BE2C (cell line): Measurements from ENCODE around the gene NTRK3.

Experiments used
- DNase-seq: peaks from one replicate; pipeline ENCODE4 v3.0.0-alpha.2; 2020
- H3K27me3 ChIP-seq: fragments of 250-450 bp; sonication (Bioruptor Pico); 2 replicates; pipeline ENCODE4 v1.5.1; 2020; ENCODE audit warnings: mild to moderate bottlenecking
- H3K36me3 ChIP-seq: fragments of 250-450 bp; sonication (Bioruptor Pico); 2 replicates; pipeline ENCODE4 v1.5.1; 2020; ENCODE audit warnings: mild to moderate bottlenecking
- H3K4me1 ChIP-seq: fragments of 250-450 bp; sonication (Bioruptor Pico); 2 replicates; pipeline ENCODE4 v1.5.1; 2020
- H3K4me3 ChIP-seq: 2 replicates; pipeline ENCODE4 v1.5.1; 2011; ENCODE audit warnings: low read depth, low read length
- H3K9me3 ChIP-seq: fragments of 250-450 bp; sonication (Bioruptor Pico); 2 replicates; pipeline ENCODE4 v1.5.1; 2020
- CTCF ChIP-seq: IDR thresholded peaks from 2 replicates; pipeline ENCODE4 v1.5.1; 2012; ENCODE audit warnings: mild to moderate bottlenecking, low read depth, low read length

NTRK3 gene

GRCh38 chr15:88115486-88116152 lies 140.9 kb downstream of the NTRK3 start:
- Histone ChIP-seq H3K27me3 (no peaks in the 10 kb centered on the region), H3K4me1 (peaks cover 3% of the 10 kb centered on the region; the same call in 1 of the 2 replicates), H3K4me3 (no peak overlapping the region), H3K36me3 (no peaks in the 10 kb centered on the region), H3K9me3 (no peaks in the 10 kb centered on the region)
- DNase-seq: no peak
- no peak for TF ChIP-seq CTCF

DNA sequence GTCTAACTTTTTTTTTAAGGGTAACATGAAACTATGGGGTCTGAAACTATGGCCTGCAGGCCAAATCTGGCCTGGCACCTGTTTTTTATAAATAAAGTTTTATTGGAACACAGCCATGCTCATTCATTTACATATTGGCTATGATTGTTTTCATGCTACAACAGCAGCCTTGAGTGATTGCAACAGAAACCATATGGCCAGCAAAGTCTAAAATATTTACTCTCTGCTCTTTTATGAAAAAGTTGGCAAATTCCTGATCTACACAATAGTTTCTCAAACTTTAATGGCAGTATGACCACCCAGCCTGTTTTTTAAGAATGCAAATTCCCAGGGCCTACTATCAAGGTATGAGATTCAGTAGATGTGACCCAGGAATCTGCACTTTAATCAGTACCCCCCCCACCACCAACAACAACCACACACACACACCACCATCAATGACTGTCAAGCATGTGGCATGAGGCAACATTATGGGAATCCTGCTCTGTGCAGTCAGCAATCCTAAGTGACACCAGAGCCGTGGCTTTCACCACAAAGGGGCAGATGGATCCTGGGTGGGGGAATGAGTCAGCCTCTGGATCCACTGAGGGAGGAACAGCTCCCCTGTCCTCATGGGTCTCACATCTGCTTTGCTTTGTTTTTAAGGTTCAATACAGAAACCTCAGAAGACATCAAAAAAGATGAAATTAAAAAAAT lies 142.8 kb downstream of the NTRK3 start:
- H3K36me3 ChIP-seq: no peaks in the 10 kb centered on the region
- no peak overlapping the region for H3K4me3 ChIP-seq
- H3K4me1 ChIP-seq: no peaks in the 10 kb centered on the region
- no peaks in the 10 kb centered on the region for H3K9me3 ChIP-seq
- H3K27me3 ChIP-seq: no peaks in the 10 kb centered on the region
- no peak for TF ChIP-seq CTCF
- DNase-seq: no peak

DNA sequence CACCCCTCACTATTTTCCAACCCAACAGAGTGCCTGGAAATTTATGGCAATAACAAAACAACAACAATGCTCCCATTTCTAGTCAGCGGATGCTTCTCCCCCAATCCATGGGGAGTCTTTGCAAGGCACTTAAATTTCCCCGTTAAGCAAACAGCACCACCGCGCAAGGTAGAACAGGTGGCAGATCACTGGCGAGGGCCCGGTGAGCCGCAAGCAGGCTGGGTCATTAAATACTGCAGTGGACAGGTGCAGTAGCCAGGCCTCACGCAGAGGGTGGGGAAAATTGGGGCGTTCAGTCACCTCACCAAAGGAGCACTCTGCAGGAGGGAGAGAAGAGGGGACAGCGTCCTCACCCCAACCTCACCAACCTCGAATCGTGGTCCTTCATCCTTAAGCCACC lies 147.5 kb downstream of the NTRK3 start:
- TF ChIP-seq CTCF: no peak
- no peaks in the 10 kb centered on the region for H3K36me3 ChIP-seq
- H3K4me3 ChIP-seq: no peak overlapping the region
- H3K9me3 ChIP-seq: no peaks in the 10 kb centered on the region
- no peak for DNase-seq
- no peaks in the 10 kb centered on the region for H3K27me3 ChIP-seq
- no peaks in the 10 kb centered on the region for H3K4me1 ChIP-seq

DNA sequence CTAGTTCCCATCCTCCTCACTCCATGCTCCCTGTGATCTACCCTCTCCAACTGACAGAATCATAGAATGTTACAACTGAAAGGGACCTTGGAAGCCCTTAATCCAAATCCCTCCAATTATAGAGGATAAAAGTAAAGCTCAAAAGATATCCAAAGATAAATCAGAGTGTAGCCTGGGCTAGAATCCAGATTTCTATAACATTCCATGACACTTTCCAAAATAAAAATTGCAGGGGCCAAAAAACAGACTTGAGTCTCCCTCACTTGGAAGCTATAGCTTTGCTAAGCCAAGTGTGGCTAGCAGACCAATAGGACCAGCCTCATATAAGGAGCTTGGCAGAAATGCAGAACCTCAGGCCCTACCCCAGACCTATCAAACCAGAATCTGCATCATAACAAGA lies 148.1 kb downstream of the NTRK3 start:
- Histone ChIP-seq H3K4me1 (no peaks in the 10 kb centered on the region), H3K9me3 (no peaks in the 10 kb centered on the region), H3K36me3 (no peaks in the 10 kb centered on the region), H3K4me3 (no peak overlapping the region), H3K27me3 (no peaks in the 10 kb centered on the region)
- TF ChIP-seq CTCF: no peak
- DNase-seq: no peak

GRCh38 chr15:88106074-88106473 lies 150.5 kb downstream of the NTRK3 start:
- Histone ChIP-seq H3K27me3 (no peaks in the 10 kb centered on the region), H3K36me3 (no peaks in the 10 kb centered on the region), H3K9me3 (no peaks in the 10 kb centered on the region), H3K4me3 (no peak overlapping the region), H3K4me1 (no peaks in the 10 kb centered on the region)
- TF ChIP-seq CTCF: no peak
- DNase-seq: no peak

DNA sequence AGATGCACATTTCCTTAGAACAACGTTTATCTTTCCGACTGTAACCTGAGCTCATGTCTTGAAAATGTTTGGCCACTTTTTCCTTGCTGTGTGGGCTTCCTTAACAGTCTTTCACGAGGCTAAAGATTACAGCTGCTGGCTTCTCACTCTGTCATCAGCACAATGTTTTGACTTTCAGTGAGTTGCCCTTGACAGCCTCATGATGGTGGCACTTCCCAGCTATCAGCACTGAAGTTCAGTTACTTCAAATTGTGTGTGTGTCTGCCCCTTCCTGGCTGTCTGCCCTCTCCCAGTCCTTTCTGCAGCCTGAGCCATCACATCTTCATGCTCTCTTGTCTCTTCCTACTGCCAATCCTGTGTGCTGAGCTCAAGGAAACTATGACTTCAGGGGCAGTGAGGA lies 152.2 kb downstream of the NTRK3 start:
- no peaks in the 10 kb centered on the region for H3K27me3 ChIP-seq
- no peak overlapping the region for H3K4me3 ChIP-seq
- no peaks in the 10 kb centered on the region for H3K36me3 ChIP-seq
- TF ChIP-seq CTCF: no peak
- H3K4me1 ChIP-seq: no peaks in the 10 kb centered on the region
- H3K9me3 ChIP-seq: no peaks in the 10 kb centered on the region
- DNase-seq: no peak
